Loucy (cell line): ENCODE data around the gene SH2D3C.

Experiments used
- CTCF ChIP-seq: fragments of 200-600 bp; sonication (generic); conservative IDR thresholded peaks from 2 replicates; pipeline ENCODE4 v1.5.1; 2014; ENCODE audit warnings: mild to moderate bottlenecking, antibody characterized with exemption, low read length
- EZH2phosphoT487 ChIP-seq: fragments of 200-600 bp; IDR thresholded peaks from 2 replicates; pipeline ENCODE4 v1.6.1; 2018; ENCODE audit warnings: antibody characterized with exemption, mild to moderate bottlenecking, moderate library complexity, borderline replicate concordance

GRCh38 chr9:127767909-127768331 is 10.5 kb downstream of the SH2D3C start:
- TF ChIP-seq CTCF, result no peak
- TF ChIP-seq EZH2phosphoT487, result no peak
